ENCODE data around the gene PDGFRA. TPM values are rescaled to one million over a fixed set of nuclear protein-coding genes. Genes with fewer than 3 reads are reported as not detected.
"Not testable (repeated sequence)": the region's sequence is repeated elsewhere in the genome, so short reads cannot be mapped to it uniquely, and the experiment has no call there.

Gene PDGFRA
- total RNA-seq, 6 experiments from 2014 or later = 7.0 to 32.6 (median 13.6) TPM

- 44% methylated on average over 2 of the region's 2 CpGs for WGBS (ENCODE audit: insufficient coverage, low coverage, low lambda C conversion rate, missing lambda C conversion rate)
- DNase-seq (no peak), ATAC-seq (no peak)
- no peak overlapping the region for H3K4me3 ChIP-seq
- H3K4me1 ChIP-seq = peaks cover 0 to 12% (median 2%) of the 10 kb centered on the region in 4 donors
- no peak overlapping the region for H3K27ac ChIP-seq
- H3K9me3 ChIP-seq = no peaks in the 10 kb centered on the region
- H3K27me3 ChIP-seq = no peaks in the 10 kb centered on the region
- TF ChIP-seq, protein P1, sequence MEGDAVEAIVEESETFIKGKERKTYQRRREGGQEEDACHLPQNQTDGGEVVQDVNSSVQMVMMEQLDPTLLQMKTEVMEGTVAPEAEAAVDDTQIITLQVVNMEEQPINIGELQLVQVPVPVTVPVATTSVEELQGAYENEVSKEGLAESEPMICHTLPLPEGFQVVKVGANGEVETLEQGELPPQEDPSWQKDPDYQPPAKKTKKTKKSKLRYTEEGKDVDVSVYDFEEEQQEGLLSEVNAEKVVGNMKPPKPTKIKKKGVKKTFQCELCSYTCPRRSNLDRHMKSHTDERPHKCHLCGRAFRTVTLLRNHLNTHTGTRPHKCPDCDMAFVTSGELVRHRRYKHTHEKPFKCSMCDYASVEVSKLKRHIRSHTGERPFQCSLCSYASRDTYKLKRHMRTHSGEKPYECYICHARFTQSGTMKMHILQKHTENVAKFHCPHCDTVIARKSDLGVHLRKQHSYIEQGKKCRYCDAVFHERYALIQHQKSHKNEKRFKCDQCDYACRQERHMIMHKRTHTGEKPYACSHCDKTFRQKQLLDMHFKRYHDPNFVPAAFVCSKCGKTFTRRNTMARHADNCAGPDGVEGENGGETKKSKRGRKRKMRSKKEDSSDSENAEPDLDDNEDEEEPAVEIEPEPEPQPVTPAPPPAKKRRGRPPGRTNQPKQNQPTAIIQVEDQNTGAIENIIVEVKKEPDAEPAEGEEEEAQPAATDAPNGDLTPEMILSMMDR (IDR thresholded peaks at IDR 0.05) = no peak
- no peak for TF ChIP-seq POLR2A (IDR thresholded peaks at IDR 0.05)
- intact Hi-C loops (cut with DNase I) = no loop called here
- H3K36me3 ChIP-seq = no peaks in the 10 kb centered on the region
These were observed 8.7 kb downstream of the PDGFRA start for GRCh38 chr4:54237770-54238169.

- H3K4me1 ChIP-seq = peaks cover 0 to 8% (median 2%) of the 10 kb centered on the region in 4 donors
- DNase-seq (no peak), ATAC-seq (no peak)
- H3K27ac ChIP-seq = no peak overlapping the region
- no peak overlapping the region for H3K4me3 ChIP-seq
- no peaks in the 10 kb centered on the region for H3K9me3 ChIP-seq
- H3K36me3 ChIP-seq = no peaks in the 10 kb centered on the region
- no peaks in the 10 kb centered on the region for H3K27me3 ChIP-seq
- intact Hi-C loops (cut with DNase I) = no loop called here
- TF ChIP-seq, protein P1 (IDR thresholded peaks at IDR 0.05) = no peak
- no peak for TF ChIP-seq POLR2A (IDR thresholded peaks at IDR 0.05)
These were observed 9.3 kb downstream of the PDGFRA start for GRCh38 chr4:54238389-54238788.

GRCh38 chr4:54241268-54241823, 12.3 kb downstream of the PDGFRA start:
- H3K27ac ChIP-seq; H3K9me3 ChIP-seq; ATAC-seq; H3K4me1 ChIP-seq; DNase-seq; intact Hi-C loops (cut with DNase I); H3K36me3 ChIP-seq; H3K4me3 ChIP-seq; H3K27me3 ChIP-seq: not testable (repeated sequence)
- WGBS (ENCODE audit: insufficient coverage, low coverage, low lambda C conversion rate, missing lambda C conversion rate) = 90% methylated on average over 3 of the region's 3 CpGs

GRCh38 chr4:54243541-54243940, 14.4 kb downstream of the PDGFRA start:
- H3K4me3 ChIP-seq; intact Hi-C loops (cut with DNase I); ATAC-seq; H3K9me3 ChIP-seq; H3K36me3 ChIP-seq; H3K27ac ChIP-seq; DNase-seq; H3K4me1 ChIP-seq; H3K27me3 ChIP-seq: not testable (repeated sequence)
- 96% methylated on average over 15 of the region's 15 CpGs for WGBS (ENCODE audit: insufficient coverage, low coverage, low lambda C conversion rate, missing lambda C conversion rate)

DNA sequence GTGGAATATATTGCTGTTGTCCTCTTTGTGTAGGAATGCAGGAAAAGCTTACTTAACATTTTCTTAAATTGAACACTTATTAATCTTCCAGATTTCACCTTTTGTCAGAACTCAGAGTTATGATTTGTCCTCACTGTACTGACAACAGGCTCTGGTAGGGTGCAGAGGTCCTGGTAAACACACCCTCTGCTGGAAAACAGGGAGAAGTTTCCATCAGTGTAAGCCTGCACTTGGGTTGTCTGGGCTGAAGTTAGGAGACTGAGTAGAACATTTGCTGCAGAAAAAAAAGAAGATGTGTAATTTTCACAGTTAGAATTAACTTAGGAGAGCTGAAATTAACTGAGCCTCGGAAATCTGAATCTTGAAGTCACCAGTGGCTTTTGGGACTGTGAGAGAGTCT, 23.2 kb downstream of the PDGFRA start:
- ATAC-seq = not testable (repeated sequence)

DNA sequence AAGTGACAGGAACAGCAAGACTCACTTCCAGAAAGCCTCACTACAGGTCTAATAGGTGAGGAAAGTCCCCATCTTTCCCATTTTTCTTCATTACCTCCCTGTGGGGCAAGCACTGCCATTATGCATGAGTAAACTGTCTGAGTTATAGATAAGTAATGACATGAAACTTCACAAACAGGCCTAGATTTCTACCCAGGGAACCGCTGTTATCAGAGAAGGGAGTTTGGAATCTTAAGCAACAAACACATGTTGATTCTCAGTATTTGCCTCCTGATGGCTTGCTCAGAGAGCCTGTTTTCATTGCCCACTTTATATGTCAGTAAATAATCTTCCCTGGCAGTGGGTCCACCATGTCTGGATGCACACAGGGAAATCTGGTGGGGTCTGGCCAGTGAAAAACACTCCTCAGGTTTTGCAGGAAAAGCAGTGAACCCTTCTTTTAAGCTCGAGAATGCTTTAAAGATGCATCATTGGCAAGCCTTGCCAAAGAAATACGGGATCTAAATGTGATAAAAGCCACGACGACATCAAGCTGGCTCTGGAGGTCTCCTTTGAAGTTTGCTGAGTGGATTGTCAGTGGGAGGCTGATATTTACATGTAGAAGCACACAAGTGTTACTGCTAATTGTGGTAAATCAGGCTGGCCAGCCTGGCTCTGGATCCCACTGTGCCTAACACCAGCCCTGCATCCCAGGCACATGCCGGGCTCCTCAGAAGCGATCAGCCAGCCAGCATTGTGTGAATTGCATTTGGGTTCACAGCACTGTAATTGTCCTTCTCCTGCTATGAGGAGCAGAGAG, 25.2 kb downstream of the PDGFRA start:
- 61% methylated on average over 5 of the region's 7 CpGs for WGBS (ENCODE audit: insufficient coverage, low coverage, low lambda C conversion rate, missing lambda C conversion rate)
- no peak for ATAC-seq

More for the DNA sequence above, 23.2 kb downstream of the PDGFRA start:
- H3K36me3 ChIP-seq; H3K4me1 ChIP-seq; intact Hi-C loops (cut with DNase I); H3K27me3 ChIP-seq; H3K9me3 ChIP-seq; DNase-seq; H3K4me3 ChIP-seq; H3K27ac ChIP-seq: not testable (repeated sequence)
- WGBS (ENCODE audit: insufficient coverage, low coverage, low lambda C conversion rate, missing lambda C conversion rate) = 75% methylated on average over 1 of the region's 1 CpG

More for the DNA sequence above, 25.2 kb downstream of the PDGFRA start:
- intact Hi-C loops (cut with DNase I) = no loop called here
- Histone ChIP-seq H3K4me1 (no peaks in the 10 kb centered on the region), H3K27ac (no peak overlapping the region), H3K27me3 (no peaks in the 10 kb centered on the region), H3K4me3 (no peak overlapping the region), H3K36me3 (no peaks in the 10 kb centered on the region), H3K9me3 (no peaks in the 10 kb centered on the region)
- TF ChIP-seq, protein P1 (IDR thresholded peaks at IDR 0.05) = no peak
- no peak for TF ChIP-seq POLR2A (IDR thresholded peaks at IDR 0.05)
- DNase-seq = no peak
